Occipital lobe (tissue), 2 donors: ENCODE data around the gene NCOR1. TPM values are rescaled to one million over a fixed set of nuclear protein-coding genes. Genes with fewer than 3 reads are reported as not detected.
A peak's percentile ranks its signal among the peaks of the same experiment; 100 is the strongest.
"Not testable (repeated sequence)": the region's sequence is repeated elsewhere in the genome, so short reads cannot be mapped to it uniquely, and the experiment has no call there.

ENCODE experiments used
- DNase-seq: peaks from one replicate; lab custom pipeline; 2025; lab: John Stamatoyannopoulos, UW
- total RNA-seq: library from RNA; depleted of rRNA; stranded (reverse); fragments of >200 nt; gene quantifications from one replicate; pipeline ENCODE4 v1.2.3, GENCODE V29; 2014

Gene NCOR1
- total RNA-seq, result 116 TPM

DNA sequence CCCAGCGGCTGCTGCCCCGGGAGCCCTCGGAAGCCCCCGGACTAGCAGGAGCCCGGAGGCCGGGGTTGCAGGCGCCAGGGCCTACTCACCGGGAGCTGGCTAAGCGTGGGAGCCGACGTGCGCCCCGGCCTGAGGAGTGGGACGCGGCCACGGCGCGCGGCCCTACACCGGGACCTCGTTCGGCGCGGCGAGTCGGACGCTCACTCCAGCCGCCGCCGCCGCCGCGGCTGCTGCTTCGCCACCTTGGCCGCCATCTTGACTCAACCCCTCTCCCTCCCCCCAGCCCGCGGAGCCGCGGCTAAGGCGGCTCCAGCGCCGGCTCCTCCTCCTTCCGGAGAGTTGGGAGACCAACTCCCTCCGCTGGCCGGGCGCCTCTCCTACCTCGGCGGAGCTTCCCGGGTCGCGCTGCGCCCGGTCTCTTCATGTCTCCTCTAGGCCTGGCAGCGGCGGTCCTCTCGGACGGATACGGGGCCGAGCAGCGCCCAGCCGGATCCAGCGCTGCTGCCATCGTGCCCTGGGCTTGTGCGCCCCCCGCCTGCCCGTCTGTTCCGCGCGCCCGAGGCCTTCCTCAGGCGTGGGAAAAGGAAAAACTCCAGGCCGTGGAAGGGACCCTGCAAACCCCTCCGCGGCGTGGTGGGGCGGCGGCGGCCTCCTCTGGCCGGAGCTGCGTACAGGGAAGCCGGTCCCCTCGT, at the start of gene NCOR1:
Gene NCOR1 (minus strand): TSS at position 262 of the 692 bp plus-strand sequence. CDS start 20,965 bp downstream, outside the sequence.
- peak; percentile 90 for DNase-seq

DNA sequence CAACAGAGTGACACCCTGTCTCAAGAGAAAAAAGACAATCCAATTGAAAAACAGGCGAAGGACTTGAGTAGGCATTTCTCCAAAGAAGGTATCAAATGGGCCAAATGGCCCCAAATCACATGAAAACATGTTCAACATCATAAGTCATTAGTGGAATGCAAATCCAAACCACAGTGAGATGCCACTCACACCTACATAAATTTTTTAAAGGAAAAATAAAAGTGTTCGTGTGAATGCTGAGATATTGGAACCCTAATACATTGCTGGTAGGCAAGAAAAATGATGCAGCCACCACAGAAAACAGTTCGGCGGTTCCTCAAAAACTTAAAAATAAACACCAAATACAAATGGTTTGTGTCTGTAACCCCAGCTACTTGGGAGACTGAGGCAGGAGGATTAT, 46.9 kb upstream of the NCOR1 start:
- DNase-seq, result no peak

DNA sequence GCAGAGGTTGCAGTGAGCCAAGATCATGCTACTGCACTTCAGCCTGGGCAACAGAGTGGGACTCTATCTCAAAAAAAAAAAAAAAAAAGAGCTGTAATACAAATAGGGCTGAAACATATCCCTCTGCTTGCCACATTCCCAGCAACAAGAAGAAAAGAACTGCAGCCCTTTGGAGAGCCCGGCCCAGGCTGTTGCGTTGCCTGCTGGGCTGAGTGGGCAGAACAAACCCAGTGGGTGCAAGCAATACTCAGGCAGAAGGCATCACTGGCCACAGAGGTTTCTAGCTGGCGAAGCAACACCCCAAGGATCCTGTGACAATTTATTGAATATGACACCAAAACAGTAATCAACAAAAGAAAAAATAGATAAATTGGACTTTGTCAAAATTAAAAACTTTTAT, 45.7 kb upstream of the NCOR1 start:
- DNase-seq, result no peak

DNA sequence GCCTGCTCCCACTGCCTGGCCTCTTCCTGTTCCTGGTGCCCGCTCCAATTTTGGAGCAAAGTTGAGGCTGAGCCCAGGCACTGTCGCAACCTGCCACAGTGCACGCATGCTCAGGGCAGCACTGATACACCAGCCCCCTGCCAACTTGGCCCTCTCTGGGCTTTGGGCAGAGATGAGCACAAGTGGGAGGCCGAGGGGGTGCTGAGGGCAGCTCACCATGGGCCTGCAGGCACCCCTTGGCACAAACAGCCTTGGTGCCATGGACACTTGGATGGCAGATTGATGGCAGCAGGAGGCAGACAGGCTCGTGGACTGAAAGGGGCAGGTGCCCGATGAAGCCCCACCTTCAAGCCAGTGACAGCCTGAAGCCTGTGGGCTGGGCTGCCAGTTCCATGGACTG, 44.6 kb upstream of the NCOR1 start:
- no peak for DNase-seq

DNA sequence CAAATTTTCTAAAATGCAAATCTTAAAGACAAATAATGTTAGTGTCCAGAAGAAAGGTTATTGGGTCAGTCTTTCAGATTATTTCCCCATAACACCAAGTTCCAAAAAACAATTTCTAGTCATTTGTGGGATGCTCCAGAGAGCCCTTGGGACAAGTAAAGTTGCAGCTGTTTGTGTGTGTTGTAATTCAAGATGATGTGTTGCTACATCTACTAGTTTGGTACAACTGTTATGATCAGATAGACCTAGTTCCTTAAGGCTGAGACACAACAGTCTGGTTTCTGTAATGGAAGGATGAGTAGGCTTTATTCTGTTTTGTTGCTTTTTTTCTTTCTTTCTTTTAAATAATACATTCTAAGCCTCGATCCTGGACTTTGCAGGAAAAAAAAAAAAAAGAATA, 43.6 kb upstream of the NCOR1 start:
- no peak for DNase-seq

DNA sequence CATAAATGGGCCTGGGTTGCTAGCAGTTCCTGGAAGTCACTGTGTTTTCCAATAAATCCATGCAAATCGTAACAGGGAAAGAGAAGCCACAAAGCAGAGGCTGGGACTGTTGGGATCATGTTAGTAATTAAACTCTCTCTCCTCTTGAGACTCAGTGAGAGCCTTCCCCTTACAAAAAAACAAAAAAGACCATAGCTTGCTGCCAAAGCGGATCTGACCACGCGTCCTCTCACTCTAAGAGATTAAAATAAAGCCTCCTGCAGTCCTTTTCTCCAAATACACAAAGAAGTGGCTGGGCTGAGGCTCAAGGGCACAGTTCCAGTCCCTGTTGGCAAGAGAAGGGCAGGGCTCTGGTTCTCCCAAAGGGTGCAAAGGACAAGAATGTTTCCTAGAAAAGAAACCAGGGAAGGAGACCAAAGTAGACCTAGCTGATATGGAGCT, 40.2 kb upstream of the NCOR1 start:
- peak; percentile 7 for DNase-seq

DNA sequence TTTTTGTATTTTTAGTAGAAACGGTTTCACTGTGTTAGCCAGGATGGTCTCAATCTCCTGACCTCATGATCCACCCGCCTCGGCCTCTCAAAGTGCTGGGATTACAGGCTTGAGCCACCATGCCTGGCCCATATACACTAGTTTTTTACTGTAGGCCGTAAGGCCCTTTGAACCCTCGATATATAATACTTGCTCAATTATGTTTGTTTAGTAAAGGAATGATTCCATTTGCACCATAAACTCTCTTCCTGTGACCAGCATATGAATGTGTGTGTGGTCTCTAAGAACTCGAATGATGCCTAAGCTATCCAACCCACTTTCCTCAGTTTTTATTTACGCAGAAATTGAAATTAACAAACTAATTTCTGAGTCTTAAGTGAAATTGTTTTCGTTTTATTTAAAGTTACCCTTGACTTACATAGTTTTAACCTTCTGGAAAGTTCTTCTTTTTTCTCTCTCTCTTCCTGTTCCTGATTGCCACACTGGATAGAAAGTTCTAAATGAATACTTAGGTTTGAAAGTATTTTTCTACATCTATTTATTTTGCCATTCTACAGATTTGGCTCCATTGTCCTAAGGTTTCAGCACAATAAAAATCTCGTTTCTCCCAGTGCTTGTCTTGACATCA, 39.6 kb upstream of the NCOR1 start:
- no peak for DNase-seq

DNA sequence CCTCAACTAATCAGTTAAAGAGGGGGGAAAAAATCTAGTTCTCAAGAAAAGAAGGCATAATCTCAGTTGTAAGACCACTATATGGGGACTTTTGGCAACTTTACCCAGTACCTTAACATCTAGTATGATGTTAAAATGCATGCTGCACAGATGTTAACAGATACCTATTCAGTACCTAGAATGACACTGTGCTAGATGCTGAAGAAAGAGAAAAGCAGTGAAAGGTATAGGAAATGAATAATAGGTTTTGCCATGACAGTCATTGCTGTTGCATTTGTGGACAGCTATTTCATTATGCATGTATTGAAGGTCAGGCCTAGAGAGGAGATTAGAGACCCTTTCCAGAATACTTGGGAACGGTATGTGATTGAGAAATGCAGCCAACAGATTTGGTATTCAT, 36.2 kb upstream of the NCOR1 start:
- no peak for DNase-seq

DNA sequence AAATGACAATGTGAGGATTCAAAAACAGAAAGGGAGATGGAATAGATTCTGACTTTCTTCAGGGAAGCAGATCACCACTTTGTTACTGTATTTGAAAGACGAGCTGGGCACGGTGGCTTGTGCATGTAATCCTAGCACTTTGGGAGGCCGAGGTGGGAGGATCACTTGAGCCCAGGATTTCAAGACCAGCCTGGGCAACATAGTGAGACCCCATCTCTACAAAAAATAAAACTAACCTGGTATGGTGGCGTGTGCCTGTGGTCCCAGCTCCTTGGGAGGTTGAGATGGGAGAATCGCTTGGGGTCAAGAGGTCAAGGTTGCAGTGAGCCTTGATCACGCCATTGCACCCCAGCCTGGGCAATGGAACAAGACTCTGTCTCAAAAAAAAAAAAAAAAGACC, 35.7 kb upstream of the NCOR1 start:
- no peak for DNase-seq

DNA sequence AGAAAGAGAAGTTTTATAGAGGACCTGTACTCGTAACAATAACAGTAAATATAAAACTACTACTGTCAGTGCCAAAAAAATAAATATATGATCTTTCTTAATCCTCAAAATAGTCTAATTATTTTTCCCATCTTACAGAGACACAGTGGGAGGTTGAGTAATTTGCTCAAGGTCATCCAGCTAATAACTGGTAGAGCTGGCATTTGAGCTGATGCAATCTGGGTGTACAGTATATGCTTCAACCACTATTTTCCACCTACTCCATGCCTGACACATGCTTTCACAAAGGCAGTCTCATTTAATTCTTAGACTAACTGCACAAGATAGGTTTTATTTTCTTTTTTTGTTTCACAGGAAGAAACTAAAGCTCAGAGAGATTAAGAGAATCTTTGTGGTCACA, 35.3 kb upstream of the NCOR1 start:
- DNase-seq, result no peak

DNA sequence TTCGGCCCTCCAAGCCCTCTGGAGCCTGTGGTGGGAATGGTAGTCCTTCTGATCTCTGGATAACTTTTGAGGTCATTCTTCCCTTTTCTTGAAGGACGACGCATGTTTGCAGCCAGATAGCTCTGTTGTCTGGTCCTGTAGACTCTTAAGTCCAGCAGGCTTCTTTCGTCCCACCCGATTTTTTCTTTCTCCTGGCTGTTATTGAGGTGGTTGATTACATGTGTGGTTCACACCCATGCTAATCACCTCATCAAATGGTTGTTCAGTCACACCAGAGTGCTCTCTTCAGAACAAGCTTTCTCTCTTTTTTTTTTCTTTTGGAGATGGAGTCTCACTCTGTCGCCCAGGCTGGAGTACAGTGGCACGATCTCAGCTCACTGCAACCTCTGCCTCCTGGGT, 32.3 kb upstream of the NCOR1 start:
- DNase-seq, result no peak

DNA sequence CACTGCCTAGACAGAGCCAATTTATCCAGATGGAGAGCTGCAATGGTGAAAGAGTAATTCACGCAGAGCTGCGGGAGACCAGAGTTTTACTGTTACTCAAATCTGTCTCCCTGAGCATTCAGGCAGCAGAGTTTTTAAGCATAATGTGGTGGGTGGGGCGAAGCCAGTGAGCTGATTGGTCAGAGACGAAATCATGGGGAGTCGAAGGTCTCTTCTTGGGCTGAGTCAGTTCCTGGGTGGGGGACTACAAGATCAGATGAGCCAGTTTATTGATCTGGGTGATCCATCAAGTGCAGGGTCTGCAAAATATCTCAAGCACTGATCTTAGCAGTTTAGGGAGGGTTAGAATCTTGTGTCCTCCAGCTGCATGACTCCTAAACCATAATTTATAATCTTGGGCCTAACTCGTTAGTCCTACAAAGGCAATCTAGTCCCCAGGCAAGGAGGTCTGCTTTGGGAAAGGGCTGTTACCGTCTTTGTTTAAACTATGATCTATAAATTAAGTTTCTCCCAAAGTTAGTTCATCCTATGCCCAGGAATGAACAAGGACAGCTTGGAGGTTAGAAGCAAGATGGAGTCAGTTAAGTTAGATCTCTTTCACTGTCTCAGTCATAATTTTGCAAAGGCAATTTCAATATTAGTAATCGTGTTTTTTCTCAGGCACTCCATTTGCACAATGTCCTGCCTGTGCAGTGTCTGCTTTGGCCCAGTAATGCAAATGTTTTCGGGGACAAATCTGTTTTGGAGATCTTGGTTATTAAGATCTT, 28.6 kb upstream of the NCOR1 start:
- DNase-seq, result no peak

DNA sequence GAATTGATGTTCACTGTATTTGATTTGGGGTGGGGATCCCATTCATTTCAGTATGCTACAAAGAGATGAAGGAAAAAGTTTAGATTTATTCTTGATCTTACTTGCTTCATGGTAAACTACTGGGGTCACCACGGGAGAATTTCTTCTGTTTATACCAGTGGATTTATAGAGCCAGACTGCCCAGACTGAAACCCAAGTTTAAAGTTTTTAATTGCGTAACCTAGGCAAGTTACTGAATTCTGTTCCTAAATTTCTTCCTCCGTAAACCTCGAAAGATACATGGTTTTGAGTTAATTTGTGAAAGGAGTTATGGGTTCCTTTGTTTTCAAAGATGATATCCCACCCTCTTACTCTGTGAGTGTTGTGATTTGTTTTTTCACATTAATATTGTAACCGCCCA, 28.1 kb upstream of the NCOR1 start:
- no peak for DNase-seq

DNA sequence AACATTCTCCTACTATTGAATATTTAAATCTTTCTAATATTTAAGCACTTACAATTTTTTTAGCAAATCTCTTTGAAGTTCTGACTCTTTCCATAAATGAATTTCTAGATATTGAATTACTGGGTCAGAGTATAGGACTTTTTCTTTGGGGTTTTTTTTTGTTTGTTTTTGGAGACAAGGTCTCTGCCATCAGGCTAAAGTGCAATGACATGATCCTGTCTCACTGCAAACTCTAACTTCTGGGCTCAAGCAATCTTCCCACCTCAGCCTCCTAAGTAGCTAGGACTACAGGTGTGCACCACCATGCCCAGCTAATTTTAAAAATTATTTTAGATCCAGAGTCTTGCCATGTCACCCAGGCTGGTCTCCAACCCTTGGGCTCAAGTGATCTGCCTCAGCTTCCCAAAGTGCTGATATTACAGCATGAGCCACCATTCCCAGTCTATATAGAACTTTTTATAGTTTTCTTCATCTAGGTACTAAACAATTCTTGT, 26.6 kb upstream of the NCOR1 start:
- no peak for DNase-seq

DNA sequence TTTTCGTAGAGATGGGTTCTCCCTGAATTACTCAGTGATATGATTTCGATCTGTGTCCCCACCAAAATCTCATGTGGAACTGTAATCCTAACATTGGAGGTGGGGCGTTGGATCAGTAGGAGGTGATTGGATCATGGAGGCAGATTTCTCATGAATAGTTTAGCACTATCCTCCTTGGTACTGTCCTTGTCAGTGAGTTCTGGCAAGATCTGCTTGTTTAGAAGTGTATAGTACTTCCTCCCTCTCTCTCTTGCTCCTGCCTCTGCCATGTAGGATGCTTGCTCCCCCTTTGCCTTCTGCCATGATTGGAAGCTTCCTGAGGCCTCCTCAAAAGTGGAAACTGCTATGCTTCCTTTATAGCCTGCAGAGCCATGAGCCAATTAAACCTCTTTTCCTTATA, 24.6 kb upstream of the NCOR1 start:
- DNase-seq, result no peak

DNA sequence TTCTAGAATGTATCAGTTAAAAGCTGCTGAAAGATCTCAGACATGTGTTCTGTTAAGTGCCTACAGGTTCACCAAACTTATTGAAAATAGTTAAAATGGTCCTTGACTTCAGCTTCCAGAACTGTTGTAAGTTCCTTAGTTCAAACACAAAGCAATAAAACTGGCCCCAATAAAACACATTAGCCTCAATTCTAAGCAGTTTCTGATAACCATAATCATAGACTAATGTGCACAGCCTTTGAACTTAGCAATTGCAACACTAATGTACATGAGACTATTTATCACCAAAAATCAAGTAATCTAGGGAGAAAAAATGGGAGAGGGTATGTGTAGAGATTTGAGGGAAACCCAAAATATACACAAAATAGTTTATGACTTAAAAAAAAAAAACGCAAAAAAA, 17.1 kb upstream of the NCOR1 start:
- no peak for DNase-seq

DNA sequence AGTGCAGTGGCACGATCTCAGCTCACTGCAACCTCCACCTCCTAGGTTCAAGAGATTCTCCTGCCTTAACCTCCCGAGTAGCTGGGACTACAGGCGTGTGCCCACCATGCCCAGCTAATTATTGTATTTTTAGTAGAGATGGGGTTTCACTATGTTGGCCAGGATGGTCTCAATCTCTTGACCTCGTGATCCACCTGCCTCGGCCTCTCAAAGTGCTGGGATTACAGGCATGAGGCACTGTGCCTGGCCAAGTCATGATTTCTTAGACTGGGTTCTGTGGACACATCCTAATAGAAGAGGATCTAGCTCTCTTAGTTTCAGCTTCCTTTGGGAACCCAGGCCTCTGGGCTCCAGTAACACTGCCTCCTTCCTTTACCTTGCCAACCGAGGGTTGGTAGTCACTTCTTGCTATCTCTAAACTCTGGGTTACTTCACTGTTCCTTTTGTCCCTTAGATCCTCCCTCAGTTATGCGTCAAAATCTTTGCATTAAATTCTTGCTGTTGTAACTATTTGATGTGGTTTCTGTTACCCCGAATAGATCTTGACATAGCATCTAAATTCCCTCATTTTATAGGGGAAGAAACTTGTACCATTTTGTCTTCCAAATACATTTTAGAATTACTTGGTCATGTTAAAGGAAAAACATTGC, 14.7 kb upstream of the NCOR1 start:
- not testable (repeated sequence) for DNase-seq

DNA sequence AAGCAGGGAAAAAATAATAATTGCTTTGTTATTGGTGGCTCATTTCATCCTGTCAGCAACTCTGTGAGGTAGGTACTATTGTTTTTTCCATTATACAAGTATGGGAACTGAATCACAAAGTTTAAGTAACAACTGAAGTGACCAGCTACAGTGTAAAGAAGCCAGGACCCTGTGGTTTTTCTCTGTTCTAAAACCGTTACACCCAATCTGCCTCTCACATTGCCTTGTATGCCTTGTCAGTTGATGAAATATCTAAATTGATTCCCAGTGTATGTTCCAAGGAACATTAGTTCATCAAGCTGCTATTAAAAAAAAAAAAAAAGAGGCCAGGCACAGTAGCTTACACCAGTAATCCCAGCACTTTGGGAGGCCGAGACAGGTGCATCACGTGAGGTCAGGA, 7.1 kb upstream of the NCOR1 start:
- no peak for DNase-seq

DNA sequence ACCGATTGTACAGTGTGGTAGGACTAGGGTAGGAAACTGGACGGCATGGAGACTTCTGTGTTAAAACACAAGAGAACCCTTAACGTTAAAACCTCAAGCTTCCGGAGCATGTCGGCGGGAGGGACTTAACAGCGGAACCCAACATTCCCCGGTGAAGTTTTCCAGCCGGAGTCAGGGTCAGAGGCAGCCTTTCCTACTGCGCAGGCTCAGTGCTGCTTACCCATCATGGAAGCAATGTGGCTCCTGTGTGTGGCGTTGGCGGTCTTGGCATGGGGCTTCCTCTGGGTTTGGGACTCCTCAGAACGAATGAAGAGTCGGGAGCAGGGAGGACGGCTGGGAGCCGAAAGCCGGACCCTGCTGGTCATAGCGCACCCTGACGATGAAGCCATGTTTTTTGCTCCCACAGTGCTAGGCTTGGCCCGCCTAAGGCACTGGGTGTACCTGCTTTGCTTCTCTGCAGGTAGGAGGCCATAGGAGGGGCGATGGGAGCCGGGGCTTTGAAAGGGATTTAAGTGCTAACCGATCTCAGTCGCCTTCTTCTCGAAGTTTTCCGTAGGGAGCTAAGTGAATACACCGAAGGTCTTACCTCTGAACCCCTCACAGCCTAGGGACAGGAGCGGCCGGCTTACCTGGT, 1.8 kb upstream of the NCOR1 start, which contains the start of gene PIGL:
Gene PIGL (plus strand): TSS at position 209 of the 634 bp plus-strand sequence. CDS start 17 bp downstream, at position 226.
- DNase-seq, result peak; percentile 86

DNA sequence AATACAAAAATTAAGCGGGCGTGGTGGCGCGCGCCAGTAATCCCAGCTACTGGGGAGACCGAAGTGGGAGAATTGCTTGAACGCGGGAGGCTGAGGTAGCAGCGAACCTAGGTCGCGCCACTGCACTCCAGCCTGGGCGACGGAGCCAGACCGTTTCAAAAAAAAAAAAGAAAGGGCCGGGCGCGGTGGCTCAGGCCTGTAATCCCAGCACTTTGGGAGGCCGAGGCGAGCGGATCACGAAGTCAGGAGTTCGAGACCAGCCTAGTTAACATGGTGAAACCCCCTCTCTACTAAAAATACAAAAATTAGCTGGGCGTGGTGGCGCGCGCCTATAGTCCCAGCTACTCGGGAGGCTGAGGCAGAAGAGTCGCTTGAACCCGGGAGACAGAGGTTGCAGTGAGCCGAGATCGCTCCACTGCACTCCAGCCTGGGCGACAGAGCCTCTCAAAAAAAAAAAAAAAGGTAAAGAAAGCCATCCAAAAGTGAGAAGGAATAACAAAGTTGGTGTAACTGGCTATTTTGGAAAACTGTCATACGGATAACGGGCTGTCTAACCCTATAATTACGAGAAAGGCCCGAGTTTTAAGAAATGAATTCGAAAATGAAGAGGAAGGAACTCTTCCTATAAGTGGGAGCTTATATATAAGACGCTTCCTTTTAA, 1.1 kb upstream of the NCOR1 start:
- not testable (repeated sequence) for DNase-seq

DNA sequence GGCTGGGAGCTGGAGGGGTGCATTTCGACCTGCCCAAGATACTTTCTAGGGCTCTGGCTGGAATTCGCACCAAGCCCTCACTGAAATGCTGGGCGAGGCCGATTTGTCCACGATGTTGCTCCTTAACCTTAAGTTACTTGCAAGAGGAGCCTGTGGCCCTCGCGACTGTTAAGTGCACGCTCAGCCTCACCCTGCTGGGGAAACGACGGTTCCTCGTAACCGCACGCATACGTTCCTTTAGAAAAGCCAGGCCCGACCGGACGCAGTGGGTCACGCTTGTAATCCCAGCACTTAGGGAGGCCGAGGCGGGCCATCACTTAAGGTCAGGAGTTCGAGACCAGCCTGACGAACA, 607 bp upstream of the NCOR1 start:
- DNase-seq, result no peak
